Esophagus muscularis mucosa (tissue), 4 donors: ENCODE measurements around the gene TMEM221. TPM values are rescaled to one million over a fixed set of nuclear protein-coding genes. Genes with fewer than 3 reads are reported as not detected.

Experiments used
- DNase-seq: peaks from one replicate; pipeline ENCODE4 v3.0.0-alpha.2; 2017; ENCODE audit errors: extremely low spot score
- H3K27ac ChIP-seq, 4 donors: fragments of 200-600 bp; sonication (generic); replicated peaks in 1 of 4; 1 replicate in 3 of 4; 2 replicates in 1 of 4; pipeline ENCODE4 v1.5.1; 2016 to 2019; ENCODE audit warnings: mild to moderate bottlenecking in 1 of 4
- H3K27me3 ChIP-seq, 4 donors: fragments of 200-600 bp; sonication (generic); one replicate each; pipeline versions ENCODE4 v1.5.1 to v1.6.0; 2016 to 2019
- H3K36me3 ChIP-seq, 4 donors: fragments of 200-600 bp; sonication (generic); one replicate each; pipeline ENCODE4 v1.5.1; 2016 to 2019
- H3K4me1 ChIP-seq, 4 donors: fragments of 200-600 bp; sonication (generic); one replicate each; pipeline ENCODE4 v1.5.1; 2016 to 2019
- H3K4me3 ChIP-seq, 4 donors: fragments of 200-600 bp; sonication (generic); 1 replicate in 2 of 4; 2 replicates in 2 of 4; pipeline ENCODE4 v1.5.1; 2016 to 2019; ENCODE audit warnings: mild to moderate bottlenecking in 4 of 4, moderate library complexity in 1 of 4
- H3K9me3 ChIP-seq, 4 donors: fragments of 200-600 bp; sonication (generic); 1 replicate in 3 of 4; 2 replicates in 1 of 4; pipeline ENCODE4 v1.5.1; 2016 to 2019
- EP300 ChIP-seq: sonication (generic); formaldehyde crosslinking; IDR thresholded peaks from one replicate; pipeline ENCODE4 v1.6.1; 2017; ENCODE audit warnings: antibody characterized with exemption
- POLR2A ChIP-seq: fragments of 450-650 bp; IDR thresholded peaks from one replicate; pipeline ENCODE4 v1.6.1; 2017; ENCODE audit warnings: antibody characterized with exemption, moderate library complexity, mild to moderate bottlenecking, low read depth
- POLR2AphosphoS5 ChIP-seq, 2 donors: sonication (generic); formaldehyde crosslinking; IDR thresholded peaks; one replicate each; pipeline ENCODE4 v1.6.1; 2017; ENCODE audit warnings: antibody characterized with exemption in 2 of 2
- WGBS: methylation state at CpG from one replicate; pipeline ENCODE4 v1.1.5; 2018; 5-methylcytosine and 5-hydroxymethylcytosine counted together
- intact Hi-C: fragments of 100-400 bp; cut with DNase I; formaldehyde crosslinking; loops from one replicate; pipeline ENCODE4 v1.15.1; 2023
- total RNA-seq, 4 donors: library from RNA; depleted of rRNA; stranded (reverse); fragments of >200 nt; gene quantifications; one replicate each; pipeline versions ENCODE4 v1.1.0 to v1.2.1, GENCODE V29; 2016
- TF ChIP-seq, protein P1 (sequence below), 3 experiments: fragments of 200-600 bp in 2 of 3; fragments of 450-650 bp in 1 of 3; sonication (generic) in 2 of 3; IDR thresholded peaks; one replicate each; pipeline ENCODE4 v1.5.1; 2017 to 2019; ENCODE audit warnings: antibody characterized with exemption in 3 of 3, mild to moderate bottlenecking in 2 of 3, moderate library complexity in 1 of 3

The TMEM221 gene
- total RNA-seq, 4 donors from 2014 or later: 0.26 to 0.75 TPM; not detected in 2

DNA sequence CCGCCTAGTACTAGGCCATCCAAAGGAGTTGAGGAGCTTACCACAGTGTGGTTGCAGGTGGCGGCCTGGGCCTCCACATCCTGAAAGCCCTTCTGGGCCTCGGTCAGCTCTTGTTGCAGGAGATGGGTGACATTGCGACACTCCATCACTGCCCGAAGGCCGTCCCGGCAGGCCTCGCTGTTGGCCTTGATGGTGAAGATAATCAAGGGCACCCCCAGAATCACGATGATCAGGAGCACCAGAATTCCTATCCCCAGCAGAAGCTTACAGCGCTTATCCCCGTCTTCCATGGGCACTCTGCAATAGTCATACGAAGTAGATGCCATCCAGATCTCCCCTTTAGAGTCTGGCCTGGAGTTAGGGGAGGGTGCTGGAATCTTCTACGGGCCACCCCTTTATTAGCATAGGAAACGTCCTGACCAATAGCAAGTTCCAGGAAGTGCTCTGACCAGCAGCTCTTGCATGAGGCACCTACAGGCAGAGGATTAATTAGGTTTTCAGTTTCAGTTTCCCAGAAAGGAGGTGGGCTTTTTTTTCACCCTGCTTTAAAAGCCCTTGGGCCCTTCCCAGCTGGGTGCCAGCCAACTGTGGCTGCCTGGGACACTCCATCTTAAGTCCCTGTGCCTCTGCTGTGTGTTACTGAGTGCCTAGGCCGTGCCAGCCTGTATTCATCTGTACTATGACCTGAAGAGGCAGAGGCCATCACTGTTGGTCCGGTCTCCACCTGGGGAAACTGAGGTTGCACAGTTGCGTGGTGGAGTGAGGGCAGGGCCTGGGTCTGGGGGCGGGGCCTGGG lies 43.0 kb downstream of the TMEM221 start, which contains the start of gene BST2:
Gene BST2 (minus strand): TSS at position 381 of the 796 bp plus-strand sequence. CDS start 55 bp downstream, at position 326.
- WGBS: 51% methylated on average over 16 of the region's 18 CpGs
- H3K36me3 ChIP-seq: peaks cover 0 to 7% (median 0%) of the 10 kb centered on the region in 4 donors
- no peak for DNase-seq
- H3K27me3 ChIP-seq: peaks cover 0 to 31% (median 2%) of the 10 kb centered on the region in 4 donors
- no peaks in the 10 kb centered on the region for H3K9me3 ChIP-seq
- TF ChIP-seq, protein P1, sequence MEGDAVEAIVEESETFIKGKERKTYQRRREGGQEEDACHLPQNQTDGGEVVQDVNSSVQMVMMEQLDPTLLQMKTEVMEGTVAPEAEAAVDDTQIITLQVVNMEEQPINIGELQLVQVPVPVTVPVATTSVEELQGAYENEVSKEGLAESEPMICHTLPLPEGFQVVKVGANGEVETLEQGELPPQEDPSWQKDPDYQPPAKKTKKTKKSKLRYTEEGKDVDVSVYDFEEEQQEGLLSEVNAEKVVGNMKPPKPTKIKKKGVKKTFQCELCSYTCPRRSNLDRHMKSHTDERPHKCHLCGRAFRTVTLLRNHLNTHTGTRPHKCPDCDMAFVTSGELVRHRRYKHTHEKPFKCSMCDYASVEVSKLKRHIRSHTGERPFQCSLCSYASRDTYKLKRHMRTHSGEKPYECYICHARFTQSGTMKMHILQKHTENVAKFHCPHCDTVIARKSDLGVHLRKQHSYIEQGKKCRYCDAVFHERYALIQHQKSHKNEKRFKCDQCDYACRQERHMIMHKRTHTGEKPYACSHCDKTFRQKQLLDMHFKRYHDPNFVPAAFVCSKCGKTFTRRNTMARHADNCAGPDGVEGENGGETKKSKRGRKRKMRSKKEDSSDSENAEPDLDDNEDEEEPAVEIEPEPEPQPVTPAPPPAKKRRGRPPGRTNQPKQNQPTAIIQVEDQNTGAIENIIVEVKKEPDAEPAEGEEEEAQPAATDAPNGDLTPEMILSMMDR (IDR thresholded peaks at IDR 0.05): no peak
- TF ChIP-seq POLR2AphosphoS5 (IDR thresholded peaks at IDR 0.05) (peak; percentile 48 to 58), EP300 (no peak), POLR2A (no peak)
- intact Hi-C loops: no loop called here
- H3K4me1 ChIP-seq: peaks cover 10 to 40% (median 27%) of the 10 kb centered on the region in 4 donors
- H3K4me3 ChIP-seq: peak within 1 kb of the TSS; percentile 43 to 56 (median 48)
- peak within 1 kb of the TSS; percentile 71 to 79 (median 76) for H3K27ac ChIP-seq

GRCh38 chr19:17404621-17405249 lies 43.7 kb downstream of the TMEM221 start:
- H3K9me3 ChIP-seq: no peaks in the 10 kb centered on the region
- intact Hi-C loops: no loop called here
- TF ChIP-seq POLR2AphosphoS5 (IDR thresholded peaks at IDR 0.05) (no peak), POLR2A (no peak), EP300 (no peak)
- TF ChIP-seq, protein P1 (IDR thresholded peaks at IDR 0.05): no peak
- H3K27me3 ChIP-seq: peaks cover 0 to 38% (median 2%) of the 10 kb centered on the region in 4 donors
- H3K4me3 ChIP-seq: peak overlapping the region; percentile 43 to 56 (median 48)
- peak overlapping the region; percentile 71 to 79 (median 76) for H3K27ac ChIP-seq
- H3K4me1 ChIP-seq: peaks cover 11 to 40% (median 27%) of the 10 kb centered on the region in 4 donors
- WGBS: 74% methylated on average over 6 of the region's 7 CpGs
- peaks cover 0 to 13% (median 0%) of the 10 kb centered on the region in 4 donors for H3K36me3 ChIP-seq
- DNase-seq: no peak

GRCh38 chr19:17404015-17404414 lies 44.5 kb downstream of the TMEM221 start:
- intact Hi-C loops: no loop called here
- Histone ChIP-seq H3K27me3 (peaks cover 0 to 38% (median 2%) of the 10 kb centered on the region in 4 donors), H3K4me1 (peaks cover 11 to 40% (median 27%) of the 10 kb centered on the region in 4 donors), H3K36me3 (peaks cover 0 to 13% (median 0%) of the 10 kb centered on the region in 4 donors), H3K4me3 (peak overlapping the region; percentile 43 to 56 (median 48)), H3K27ac (peak overlapping the region in 3 of 4 donors; percentile 22 to 71 (median 31)), H3K9me3 (no peaks in the 10 kb centered on the region)
- 86% methylated on average over 6 of the region's 6 CpGs for WGBS
- TF ChIP-seq POLR2A: no peak
- no peak for TF ChIP-seq EP300
- TF ChIP-seq POLR2AphosphoS5 (IDR thresholded peaks at IDR 0.05): no peak
- TF ChIP-seq, protein P1 (IDR thresholded peaks at IDR 0.05): no peak
- DNase-seq: no peak

- H3K9me3 ChIP-seq: no peaks in the 10 kb centered on the region
- TF ChIP-seq EP300: no peak
- no peak for TF ChIP-seq POLR2AphosphoS5 (IDR thresholded peaks at IDR 0.05)
- no peak for TF ChIP-seq POLR2A
- TF ChIP-seq, protein P1 (IDR thresholded peaks at IDR 0.05): no peak
- DNase-seq: no peak
- intact Hi-C loops: no loop called here
- peaks cover 0 to 13% (median 0%) of the 10 kb centered on the region in 4 donors for H3K36me3 ChIP-seq
- peak overlapping the region; percentile 43 to 56 (median 48) for H3K4me3 ChIP-seq
- peaks cover 0 to 40% (median 2%) of the 10 kb centered on the region in 4 donors for H3K27me3 ChIP-seq
- WGBS: 47% methylated on average over 24 of the region's 36 CpGs
- peak overlapping the region in 2 of 4 donors; percentile 3 to 71 for H3K27ac ChIP-seq
- H3K4me1 ChIP-seq: peaks cover 11 to 40% (median 27%) of the 10 kb centered on the region in 4 donors
These were observed 45.2 kb downstream of the TMEM221 start for GRCh38 chr19:17402982-17403855.
